SK-N-MC (cell line): ENCODE measurements around the gene DCST1.

Experiments
- EZH2 ChIP-seq: fragments of 200-600 bp; sonication (generic); IDR thresholded peaks from one replicate; pipeline ENCODE4 v1.6.1; 2017; ENCODE audit warnings: antibody characterized with exemption
- FOXP2 ChIP-seq: optimal IDR thresholded peaks from 2 replicates; pipeline ENCODE3; 2011; ENCODE audit warnings: mild to moderate bottlenecking, moderate library complexity; ENCODE audit not compliant: insufficient read depth; ENCODE audit errors: extremely low read length, control extremely low read depth
- POLR2AphosphoS5 ChIP-seq: IDR thresholded peaks from 2 replicates; pipeline ENCODE4 v1.6.1; 2012; ENCODE audit warnings: mild to moderate bottlenecking, low read depth, low read length, borderline replicate concordance

DNA sequence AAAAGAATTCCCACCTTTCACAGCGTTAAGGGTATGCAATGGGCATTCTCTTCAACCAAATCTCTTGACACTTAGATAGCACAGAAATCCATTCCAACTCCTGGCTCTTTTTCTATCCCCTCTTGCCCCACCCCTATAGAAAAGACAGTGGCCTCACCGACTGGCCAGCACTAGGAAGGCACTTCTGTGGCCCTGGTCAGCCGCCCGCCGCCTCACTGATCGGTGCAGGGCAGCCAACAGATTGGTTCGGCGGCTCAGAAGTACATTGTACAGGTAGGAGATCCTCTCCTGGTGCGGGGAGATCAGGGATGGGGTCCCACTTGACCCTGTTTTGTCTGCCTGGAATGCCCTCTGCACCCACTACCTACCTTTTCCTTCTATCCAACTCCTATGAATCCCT lies 9.3 kb upstream of the DCST1 start:
- TF ChIP-seq EZH2 (no peak), POLR2AphosphoS5 (no peak), FOXP2 (no peak)
